ENCODE measurements around the gene STAC3. TPM values are rescaled to one million over a fixed set of nuclear protein-coding genes. Genes with fewer than 3 reads are reported as not detected.

Gene STAC3
- total and polyA plus RNA-seq, 5 donors from 2014 or later: 0.10 to 2.6 (median 0.35) TPM; not detected in 1

GRCh38 chr12:57248934-57249742 lies 1.8 kb downstream of the STAC3 start:
- H3K4me1 ChIP-seq (ENCODE audit: control insufficient read depth, insufficient read depth, low read length, poor library complexity, severe bottlenecking): no peaks in the 10 kb centered on the region
- H3K27ac Mint-ChIP-seq: no peak overlapping the region
- no peaks in the 10 kb centered on the region for H3K36me3 ChIP-seq (ENCODE audit: control insufficient read depth, insufficient read depth, low read length)
- peaks cover 0 to 5% (median 2%) of the 10 kb centered on the region in 4 donors for H3K4me1 Mint-ChIP-seq
- H3K4me3 Mint-ChIP-seq: no peak overlapping the region
- H3K9me3 ChIP-seq (ENCODE audit: control insufficient read depth in 2 of 2, low read length in 2 of 2): no peaks in the 10 kb centered on the region
- H3K27me3 ChIP-seq (ENCODE audit: control insufficient read depth, insufficient read depth, low read length): no peaks in the 10 kb centered on the region
- ATAC-seq (ENCODE audit: low read depth in 2 of 2) (peak in 1 of 2 donors; percentile 20), DNase-seq (no peak)
- H3K27ac ChIP-seq (ENCODE audit: insufficient read depth, low read length, poor library complexity, severe bottlenecking): no peak overlapping the region
- no peak overlapping the region for H3K4me3 ChIP-seq (ENCODE audit: low read depth, low read length)
- H3K27me3 Mint-ChIP-seq: peaks cover 5% of the 10 kb centered on the region
- no peaks in the 10 kb centered on the region for H3K9me3 Mint-ChIP-seq
- no peaks in the 10 kb centered on the region for H3K36me3 Mint-ChIP-seq

GRCh38 chr12:57247041-57247440 lies 3.9 kb downstream of the STAC3 start:
- peaks cover 0 to 2% (median 0%) of the 10 kb centered on the region in 7 donors for H3K9me3 Mint-ChIP-seq
- no peak overlapping the region for H3K27ac Mint-ChIP-seq
- H3K4me3 Mint-ChIP-seq: no peak overlapping the region

GRCh38 chr12:57244312-57244696 lies 6.7 kb downstream of the STAC3 start:
- Histone ChIP-seq H3K27me3 (ENCODE audit: control insufficient read depth, insufficient read depth, low read length) (peaks cover 3% of the 10 kb centered on the region), H3K36me3 (ENCODE audit: control insufficient read depth, insufficient read depth, low read length) (no peaks in the 10 kb centered on the region), H3K27ac (ENCODE audit: insufficient read depth, low read length, poor library complexity, severe bottlenecking) (no peak overlapping the region), H3K4me1 (ENCODE audit: control insufficient read depth, insufficient read depth, low read length, poor library complexity, severe bottlenecking) (peaks cover 48% of the 10 kb centered on the region), H3K9me3 (ENCODE audit: control insufficient read depth in 2 of 2, low read length in 2 of 2) (no peaks in the 10 kb centered on the region), H3K4me3 (ENCODE audit: low read depth, low read length) (no peak overlapping the region)
- no peak for DNase-seq
- Mint-ChIP-seq H3K27ac (no peak overlapping the region), H3K9me3 (peaks cover 0 to 3% (median 0%) of the 10 kb centered on the region in 7 donors), H3K36me3 (no peaks in the 10 kb centered on the region), H3K4me3 (peak overlapping the region in 2 of 4 donors; percentile 2 to 52), H3K27me3 (peaks cover 52% of the 10 kb centered on the region), H3K4me1 (peaks cover 5 to 39% (median 31%) of the 10 kb centered on the region in 4 donors)
- no peak for ATAC-seq (ENCODE audit: low read depth in 2 of 2)

More at GRCh38 chr12:57247041-57247440, 3.9 kb downstream of the STAC3 start:
- no peaks in the 10 kb centered on the region for H3K36me3 Mint-ChIP-seq
- ATAC-seq (ENCODE audit: low read depth in 2 of 2) (no peak), DNase-seq (no peak)
- Histone ChIP-seq H3K27me3 (ENCODE audit: control insufficient read depth, insufficient read depth, low read length) (peaks cover 2% of the 10 kb centered on the region), H3K4me3 (ENCODE audit: low read depth, low read length) (no peak overlapping the region), H3K27ac (ENCODE audit: insufficient read depth, low read length, poor library complexity, severe bottlenecking) (no peak overlapping the region), H3K36me3 (ENCODE audit: control insufficient read depth, insufficient read depth, low read length) (no peaks in the 10 kb centered on the region), H3K4me1 (ENCODE audit: control insufficient read depth, insufficient read depth, low read length, poor library complexity, severe bottlenecking) (peaks cover 20% of the 10 kb centered on the region), H3K9me3 (ENCODE audit: control insufficient read depth in 2 of 2, low read length in 2 of 2) (no peaks in the 10 kb centered on the region)
- peaks cover 25% of the 10 kb centered on the region for H3K27me3 Mint-ChIP-seq
- peaks cover 5 to 14% (median 12%) of the 10 kb centered on the region in 4 donors for H3K4me1 Mint-ChIP-seq

- Histone ChIP-seq H3K4me1 (ENCODE audit: control insufficient read depth, insufficient read depth, low read length, poor library complexity, severe bottlenecking) (peaks cover 52% of the 10 kb centered on the region), H3K27ac (ENCODE audit: insufficient read depth, low read length, poor library complexity, severe bottlenecking) (no peak overlapping the region), H3K27me3 (ENCODE audit: control insufficient read depth, insufficient read depth, low read length) (peaks cover 3% of the 10 kb centered on the region), H3K4me3 (ENCODE audit: low read depth, low read length) (no peak overlapping the region), H3K9me3 (ENCODE audit: control insufficient read depth in 2 of 2, low read length in 2 of 2) (no peaks in the 10 kb centered on the region), H3K36me3 (ENCODE audit: control insufficient read depth, insufficient read depth, low read length) (no peaks in the 10 kb centered on the region)
- Mint-ChIP-seq H3K27me3 (peaks cover 58% of the 10 kb centered on the region), H3K36me3 (no peaks in the 10 kb centered on the region), H3K9me3 (peaks cover 0 to 4% (median 0%) of the 10 kb centered on the region in 7 donors), H3K4me1 (peaks cover 5 to 44% (median 32%) of the 10 kb centered on the region in 4 donors), H3K27ac (peak overlapping the region in 1 of 3 donors; percentile 26), H3K4me3 (peak overlapping the region; percentile 52 to 97 (median 86))
- ATAC-seq (ENCODE audit: low read depth in 2 of 2) (peak; percentile 22), DNase-seq (peak; percentile 69 to 86 (median 79))
Measured at GRCh38 chr12:57243521-57244311, 7.3 kb downstream of the STAC3 start.

GRCh38 chr12:57242691-57243454 lies 8.1 kb downstream of the STAC3 start:
- no peaks in the 10 kb centered on the region for H3K36me3 ChIP-seq (ENCODE audit: control insufficient read depth, insufficient read depth, low read length)
- H3K27me3 ChIP-seq (ENCODE audit: control insufficient read depth, insufficient read depth, low read length): peaks cover 3% of the 10 kb centered on the region
- peak overlapping the region; percentile 80 to 97 (median 90) for H3K4me3 Mint-ChIP-seq
- H3K27ac Mint-ChIP-seq: peak overlapping the region in 1 of 3 donors; percentile 48
- DNase-seq: peak; percentile 44 to 72 (median 57)
- peak overlapping the region; percentile 19 for H3K4me3 ChIP-seq (ENCODE audit: low read depth, low read length)
- no peak overlapping the region for H3K27ac ChIP-seq (ENCODE audit: insufficient read depth, low read length, poor library complexity, severe bottlenecking)
- H3K27me3 Mint-ChIP-seq: peaks cover 63% of the 10 kb centered on the region
- H3K36me3 Mint-ChIP-seq: no peaks in the 10 kb centered on the region
- peaks cover 61% of the 10 kb centered on the region for H3K4me1 ChIP-seq (ENCODE audit: control insufficient read depth, insufficient read depth, low read length, poor library complexity, severe bottlenecking)
- ATAC-seq (ENCODE audit: low read depth in 2 of 2): no peak
- H3K9me3 ChIP-seq (ENCODE audit: control insufficient read depth in 2 of 2, low read length in 2 of 2): no peaks in the 10 kb centered on the region
- H3K9me3 Mint-ChIP-seq: peaks cover 0 to 4% (median 0%) of the 10 kb centered on the region in 7 donors
- peaks cover 5 to 49% (median 35%) of the 10 kb centered on the region in 4 donors for H3K4me1 Mint-ChIP-seq

- peaks cover 3% of the 10 kb centered on the region for H3K27me3 ChIP-seq (ENCODE audit: control insufficient read depth, insufficient read depth, low read length)
- Mint-ChIP-seq H3K9me3 (peaks cover 0 to 4% (median 0%) of the 10 kb centered on the region in 7 donors), H3K4me1 (peaks cover 5 to 55% (median 40%) of the 10 kb centered on the region in 4 donors), H3K36me3 (no peaks in the 10 kb centered on the region), H3K27ac (no peak overlapping the region), H3K4me3 (peak overlapping the region; percentile 68 to 97 (median 93)), H3K27me3 (peaks cover 64% of the 10 kb centered on the region)
- peak in 1 of 3 donors; percentile 20 for DNase-seq
- no peaks in the 10 kb centered on the region for H3K36me3 ChIP-seq (ENCODE audit: control insufficient read depth, insufficient read depth, low read length)
- no peaks in the 10 kb centered on the region for H3K9me3 ChIP-seq (ENCODE audit: control insufficient read depth in 2 of 2, low read length in 2 of 2)
- no peak for ATAC-seq (ENCODE audit: low read depth in 2 of 2)
- H3K4me3 ChIP-seq (ENCODE audit: low read depth, low read length): no peak overlapping the region
- H3K4me1 ChIP-seq (ENCODE audit: control insufficient read depth, insufficient read depth, low read length, poor library complexity, severe bottlenecking): peaks cover 67% of the 10 kb centered on the region
- no peak overlapping the region for H3K27ac ChIP-seq (ENCODE audit: insufficient read depth, low read length, poor library complexity, severe bottlenecking)
Measured at GRCh38 chr12:57242329-57242690, 8.7 kb downstream of the STAC3 start.

Measured in CD4-positive, CD25-positive, alpha-beta regulatory T cell (primary cell).